Neural cell (in vitro differentiated cells): ENCODE measurements around the gene CBFA2T3.

Experiments used
- EP300 ChIP-seq: fragments of 450-650 bp; conservative IDR thresholded peaks from 2 replicates; pipeline ENCODE4 v1.6.1; 2014; ENCODE audit warnings: antibody characterized with exemption, mild to moderate bottlenecking, moderate library complexity; ENCODE audit not compliant: poor library complexity, severe bottlenecking
- EZH2 ChIP-seq: fragments of 200-600, 300-800 bp; shearing (Covaris generic), sonication (generic); IDR thresholded peaks from 2 replicates; pipeline ENCODE4 v1.6.1; 2014; ENCODE audit warnings: antibody characterized with exemption, low read length, borderline replicate concordance, mild to moderate bottlenecking; ENCODE audit not compliant: insufficient read depth, poor library complexity, severe bottlenecking
- MXI1 ChIP-seq: fragments of 450-650 bp; conservative IDR thresholded peaks from 2 replicates; pipeline ENCODE4 v1.6.1; 2014; ENCODE audit warnings: antibody characterized with exemption, mild to moderate bottlenecking; ENCODE audit not compliant: poor library complexity, severe bottlenecking
- POLR2AphosphoS5 ChIP-seq: IDR thresholded peaks from 2 replicates; pipeline ENCODE4 v1.6.1; 2012
- RAD21 ChIP-seq: fragments of 450-650 bp; conservative IDR thresholded peaks from 2 replicates; pipeline ENCODE4 v1.6.1; 2014; ENCODE audit warnings: antibody characterized with exemption, mild to moderate bottlenecking, moderate library complexity
- SMC3 ChIP-seq: fragments of 450-650 bp; conservative IDR thresholded peaks from 2 replicates; pipeline ENCODE4 v1.6.1; 2014; ENCODE audit warnings: antibody characterized with exemption, mild to moderate bottlenecking, moderate library complexity; ENCODE audit not compliant: poor library complexity
- TAF1 ChIP-seq: IDR thresholded peaks from 2 replicates; pipeline ENCODE4 v1.6.1; 2012; ENCODE audit warnings: low read depth
- TF ChIP-seq, protein P1 (sequence below): fragments of 450-650 bp; IDR thresholded peaks from 2 replicates; pipeline ENCODE4 v1.5.1; 2014; ENCODE audit warnings: antibody characterized with exemption, mild to moderate bottlenecking, moderate library complexity; ENCODE audit not compliant: poor library complexity, severe bottlenecking
- TF ChIP-seq, protein P2 (sequence below): IDR thresholded peaks from 2 replicates; pipeline ENCODE4 v1.6.1; 2012; ENCODE audit warnings: borderline replicate concordance

DNA sequence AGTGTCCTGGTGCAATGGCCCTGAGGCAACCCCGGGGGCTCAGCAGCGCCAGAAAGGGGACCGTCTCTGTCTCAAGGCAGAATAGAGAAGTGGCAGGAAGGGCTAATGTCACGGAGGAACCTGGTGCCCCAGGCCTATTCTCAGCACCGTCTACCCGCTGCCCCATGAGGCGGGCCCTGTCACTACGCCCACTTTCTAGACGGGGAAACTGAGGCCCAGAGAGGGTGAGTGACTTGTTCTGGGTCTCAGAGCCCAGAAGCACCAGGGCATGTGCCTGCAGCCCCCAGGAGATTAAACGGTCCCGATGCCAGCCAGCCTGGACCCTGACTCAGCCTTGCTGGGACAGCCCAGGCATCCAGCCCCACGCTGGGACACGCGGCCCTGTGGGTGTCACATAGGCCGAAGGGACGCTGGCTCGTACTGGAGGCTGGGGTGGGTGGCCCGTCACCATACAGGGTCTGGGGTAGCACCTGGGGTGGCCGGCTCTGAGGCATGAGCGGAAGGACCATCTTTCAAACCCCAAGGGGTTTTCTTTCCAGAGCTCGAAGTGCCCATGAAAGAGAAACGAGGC lies 70.4 kb downstream of the CBFA2T3 start:
- no peak for TF ChIP-seq POLR2AphosphoS5
- no peak for TF ChIP-seq EZH2
- TF ChIP-seq TAF1, result no peak
- TF ChIP-seq, protein P1, sequence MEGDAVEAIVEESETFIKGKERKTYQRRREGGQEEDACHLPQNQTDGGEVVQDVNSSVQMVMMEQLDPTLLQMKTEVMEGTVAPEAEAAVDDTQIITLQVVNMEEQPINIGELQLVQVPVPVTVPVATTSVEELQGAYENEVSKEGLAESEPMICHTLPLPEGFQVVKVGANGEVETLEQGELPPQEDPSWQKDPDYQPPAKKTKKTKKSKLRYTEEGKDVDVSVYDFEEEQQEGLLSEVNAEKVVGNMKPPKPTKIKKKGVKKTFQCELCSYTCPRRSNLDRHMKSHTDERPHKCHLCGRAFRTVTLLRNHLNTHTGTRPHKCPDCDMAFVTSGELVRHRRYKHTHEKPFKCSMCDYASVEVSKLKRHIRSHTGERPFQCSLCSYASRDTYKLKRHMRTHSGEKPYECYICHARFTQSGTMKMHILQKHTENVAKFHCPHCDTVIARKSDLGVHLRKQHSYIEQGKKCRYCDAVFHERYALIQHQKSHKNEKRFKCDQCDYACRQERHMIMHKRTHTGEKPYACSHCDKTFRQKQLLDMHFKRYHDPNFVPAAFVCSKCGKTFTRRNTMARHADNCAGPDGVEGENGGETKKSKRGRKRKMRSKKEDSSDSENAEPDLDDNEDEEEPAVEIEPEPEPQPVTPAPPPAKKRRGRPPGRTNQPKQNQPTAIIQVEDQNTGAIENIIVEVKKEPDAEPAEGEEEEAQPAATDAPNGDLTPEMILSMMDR, result no peak
- TF ChIP-seq EP300, result no peak
- no peak for TF ChIP-seq RAD21
- no peak for TF ChIP-seq MXI1
- TF ChIP-seq, protein P2, sequence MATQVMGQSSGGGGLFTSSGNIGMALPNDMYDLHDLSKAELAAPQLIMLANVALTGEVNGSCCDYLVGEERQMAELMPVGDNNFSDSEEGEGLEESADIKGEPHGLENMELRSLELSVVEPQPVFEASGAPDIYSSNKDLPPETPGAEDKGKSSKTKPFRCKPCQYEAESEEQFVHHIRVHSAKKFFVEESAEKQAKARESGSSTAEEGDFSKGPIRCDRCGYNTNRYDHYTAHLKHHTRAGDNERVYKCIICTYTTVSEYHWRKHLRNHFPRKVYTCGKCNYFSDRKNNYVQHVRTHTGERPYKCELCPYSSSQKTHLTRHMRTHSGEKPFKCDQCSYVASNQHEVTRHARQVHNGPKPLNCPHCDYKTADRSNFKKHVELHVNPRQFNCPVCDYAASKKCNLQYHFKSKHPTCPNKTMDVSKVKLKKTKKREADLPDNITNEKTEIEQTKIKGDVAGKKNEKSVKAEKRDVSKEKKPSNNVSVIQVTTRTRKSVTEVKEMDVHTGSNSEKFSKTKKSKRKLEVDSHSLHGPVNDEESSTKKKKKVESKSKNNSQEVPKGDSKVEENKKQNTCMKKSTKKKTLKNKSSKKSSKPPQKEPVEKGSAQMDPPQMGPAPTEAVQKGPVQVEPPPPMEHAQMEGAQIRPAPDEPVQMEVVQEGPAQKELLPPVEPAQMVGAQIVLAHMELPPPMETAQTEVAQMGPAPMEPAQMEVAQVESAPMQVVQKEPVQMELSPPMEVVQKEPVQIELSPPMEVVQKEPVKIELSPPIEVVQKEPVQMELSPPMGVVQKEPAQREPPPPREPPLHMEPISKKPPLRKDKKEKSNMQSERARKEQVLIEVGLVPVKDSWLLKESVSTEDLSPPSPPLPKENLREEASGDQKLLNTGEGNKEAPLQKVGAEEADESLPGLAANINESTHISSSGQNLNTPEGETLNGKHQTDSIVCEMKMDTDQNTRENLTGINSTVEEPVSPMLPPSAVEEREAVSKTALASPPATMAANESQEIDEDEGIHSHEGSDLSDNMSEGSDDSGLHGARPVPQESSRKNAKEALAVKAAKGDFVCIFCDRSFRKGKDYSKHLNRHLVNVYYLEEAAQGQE, result no peak
- no peak for TF ChIP-seq SMC3
